GM18526 (cell line): Measurements from ENCODE around the gene GRB2.

Experiments used
- POLR2A ChIP-seq: IDR thresholded peaks from 3 replicates; pipeline ENCODE4 v1.6.1; 2011; ENCODE audit not compliant: insufficient read length; ENCODE audit errors: extremely low read depth

Gene GRB2

DNA sequence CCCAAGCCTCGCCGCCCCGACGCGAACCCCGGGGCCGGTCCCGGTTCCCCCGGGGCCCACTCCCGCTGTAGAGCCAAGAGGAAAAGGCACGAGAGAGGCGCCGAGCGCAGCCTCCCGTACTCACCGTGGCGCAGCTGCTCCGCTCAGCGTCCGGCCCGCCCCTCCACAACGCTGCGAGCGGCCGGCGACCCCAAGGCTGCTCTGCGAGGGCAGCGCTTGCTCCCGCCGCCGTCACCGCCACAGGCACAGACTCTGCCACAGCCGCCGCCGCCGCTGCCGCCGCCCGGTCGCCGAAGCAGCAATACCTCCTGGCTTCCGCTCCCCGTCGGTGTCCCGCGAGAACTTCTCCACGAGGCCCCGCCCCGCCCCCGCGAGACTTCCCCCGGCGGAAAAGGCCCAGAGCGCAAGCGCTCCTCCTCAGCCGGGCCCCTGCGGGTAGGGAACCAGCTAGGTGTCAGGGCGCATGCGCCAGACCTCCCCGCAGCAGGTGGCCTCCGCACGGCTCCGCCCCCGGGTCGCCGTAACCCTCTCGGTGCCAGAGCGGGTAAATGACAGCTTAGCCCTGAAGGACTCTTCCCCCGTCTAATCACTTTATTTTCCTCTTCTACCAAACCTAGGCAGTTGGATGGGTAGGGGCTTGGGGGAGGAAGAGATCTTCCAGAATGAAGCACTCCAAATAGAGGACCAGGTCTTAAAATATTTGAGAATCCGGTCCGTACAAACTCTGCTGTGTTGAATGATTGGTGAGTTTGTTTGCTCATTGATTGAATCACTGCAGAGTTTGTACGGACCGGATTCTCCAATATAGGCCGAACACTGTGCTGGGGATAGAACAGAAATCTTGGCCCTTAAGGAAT, at the start of gene GRB2:
Gene GRB2, minus strand, starts transcription at position 314 of the 857 bp plus-strand sequence. CDS start 12,050 bp downstream, outside the sequence.
- peak; percentile 94 for TF ChIP-seq POLR2A

DNA sequence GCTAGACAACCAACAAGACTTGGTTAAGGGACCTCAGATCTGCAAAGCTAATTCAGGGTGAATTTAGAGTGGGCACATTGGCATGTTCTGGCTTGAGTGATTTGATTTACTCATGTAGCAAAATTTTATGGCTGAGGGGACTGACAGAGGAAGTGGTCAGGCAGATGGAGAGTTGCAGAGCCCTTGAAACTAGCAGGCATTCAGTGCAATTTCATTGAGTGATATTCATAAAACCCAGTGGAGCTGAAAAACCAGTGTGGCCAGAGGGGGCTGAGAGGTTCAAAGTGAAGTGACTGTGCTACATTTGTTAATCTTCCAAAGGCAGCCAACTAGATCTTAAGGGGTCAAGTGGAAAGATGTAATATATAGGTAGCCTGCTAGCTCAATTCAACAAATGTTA, 48.7 kb upstream of the GRB2 start:
- no peak for TF ChIP-seq POLR2A

DNA sequence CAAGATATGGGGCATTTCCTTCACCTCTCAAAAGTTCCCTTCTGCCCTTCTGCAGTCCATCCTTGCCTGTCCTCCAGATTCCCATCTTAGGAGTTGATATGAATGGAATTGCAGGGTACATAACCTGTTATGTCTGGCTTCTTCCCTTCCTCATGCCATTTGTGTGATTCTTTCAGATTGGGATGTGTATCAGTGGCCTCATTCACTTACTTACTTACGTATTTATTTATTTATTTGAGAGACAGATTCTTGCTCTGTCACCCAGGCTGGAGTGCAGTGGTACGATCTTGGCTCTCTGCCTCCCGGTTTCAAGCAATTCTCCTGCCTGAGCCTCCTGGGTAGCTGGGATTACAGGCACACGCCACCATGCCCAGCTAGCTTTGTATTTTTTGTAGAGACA, 44.8 kb upstream of the GRB2 start:
- no peak for TF ChIP-seq POLR2A

DNA sequence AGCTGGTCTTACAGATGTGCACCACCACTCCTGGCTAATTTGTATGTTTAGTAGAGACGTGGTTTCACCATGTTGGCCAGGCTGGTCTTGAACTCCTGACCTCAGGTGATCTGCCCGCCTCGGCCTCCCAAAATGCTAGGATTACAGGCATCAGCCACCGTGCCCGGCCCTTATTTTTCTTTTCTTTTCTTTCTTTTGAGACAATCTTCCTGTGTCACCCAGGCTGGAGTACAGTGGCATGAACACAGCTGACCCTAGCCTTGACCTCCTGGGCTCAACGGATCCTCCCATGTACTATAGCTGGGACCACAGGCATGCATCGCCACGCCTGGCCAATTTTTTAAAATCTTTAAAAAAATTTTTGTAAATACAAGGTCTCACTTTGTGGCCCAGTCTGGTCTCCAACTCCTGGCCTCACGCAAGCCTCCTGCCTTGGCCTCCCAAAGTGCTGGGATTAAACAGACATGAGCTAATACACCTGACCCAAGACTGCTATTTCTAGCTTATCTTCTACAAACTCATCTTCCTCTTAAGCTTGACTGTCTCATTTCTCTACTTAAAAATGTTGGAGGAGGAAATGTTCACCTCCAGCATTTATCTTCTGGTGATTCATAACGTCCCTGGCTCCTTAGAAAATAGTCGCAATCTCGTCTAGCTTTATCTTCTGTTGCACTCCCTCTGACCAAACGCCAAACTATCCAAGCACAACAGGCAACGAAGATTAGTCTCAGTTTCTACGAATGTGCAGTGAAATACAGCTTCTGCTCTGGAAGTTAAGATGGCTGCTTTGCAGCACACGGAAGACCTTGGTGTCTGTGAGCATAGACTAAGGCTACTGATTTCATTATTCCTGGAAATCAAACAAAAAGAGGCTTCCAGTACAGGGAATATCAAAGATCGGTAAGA, 42.7 kb upstream of the GRB2 start:
- no peak for TF ChIP-seq POLR2A

DNA sequence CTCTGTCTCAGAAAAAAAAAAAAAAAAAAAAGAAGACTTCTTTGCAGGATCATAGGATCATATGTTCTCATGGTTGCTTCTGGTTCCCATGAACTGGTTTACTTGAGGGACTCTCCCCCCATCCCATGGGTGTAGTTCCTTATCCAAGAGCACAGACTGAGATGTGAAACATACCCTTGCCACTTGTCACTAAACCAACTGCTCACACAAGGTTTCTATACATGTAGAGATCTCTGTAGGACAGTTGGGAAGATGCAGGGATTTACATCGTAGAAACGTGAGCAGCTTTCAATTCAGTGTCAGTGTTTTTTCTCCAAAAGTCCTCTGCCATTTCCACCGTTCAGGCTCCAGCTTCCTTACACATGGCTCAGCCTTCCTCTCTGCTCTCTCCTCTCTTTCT, 39.8 kb upstream of the GRB2 start:
- TF ChIP-seq POLR2A, result no peak

DNA sequence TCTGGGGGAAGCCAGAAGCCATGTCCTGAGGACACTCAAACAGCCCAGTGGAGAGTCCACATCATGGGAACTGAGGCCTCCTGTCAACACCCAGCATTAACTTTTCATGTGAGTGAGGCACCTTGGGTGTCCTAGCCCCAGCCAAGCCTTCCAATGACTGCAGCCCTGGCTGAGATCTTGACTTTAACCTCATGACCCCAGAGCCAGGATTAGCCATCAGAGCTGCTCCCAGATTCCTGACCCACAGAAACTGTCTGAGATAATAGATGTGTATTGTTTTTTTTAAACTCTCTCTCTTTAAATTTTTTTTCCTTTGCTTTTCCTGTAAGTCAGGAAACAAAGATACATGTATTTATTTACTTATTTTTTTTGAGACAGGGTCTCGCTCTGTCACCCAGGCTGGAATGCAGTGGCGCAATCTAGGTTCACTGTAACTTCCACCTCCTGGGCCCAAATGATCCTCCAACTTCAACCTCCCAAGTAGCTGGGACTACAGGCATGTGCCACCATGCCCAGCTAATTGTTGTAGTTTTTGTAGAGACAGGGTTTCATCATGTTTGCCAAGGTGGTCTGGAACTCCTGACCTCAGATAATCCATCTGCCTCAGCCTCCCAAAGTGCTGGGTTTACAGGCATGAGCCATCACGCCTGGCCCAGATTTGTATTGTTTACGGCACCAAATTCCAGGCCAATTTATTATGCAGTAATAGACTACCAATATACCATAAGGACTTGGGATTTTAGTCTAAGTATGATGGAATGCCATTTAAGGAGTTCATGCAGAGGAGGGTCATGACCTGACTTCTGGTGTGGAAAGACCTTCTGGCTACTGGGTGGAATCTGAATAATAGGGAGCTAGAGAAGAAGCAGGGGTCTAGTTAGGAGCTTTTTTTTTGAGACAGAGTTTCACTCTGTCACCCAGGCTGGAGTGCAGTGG, 37.0 kb upstream of the GRB2 start:
- TF ChIP-seq POLR2A, result no peak

DNA sequence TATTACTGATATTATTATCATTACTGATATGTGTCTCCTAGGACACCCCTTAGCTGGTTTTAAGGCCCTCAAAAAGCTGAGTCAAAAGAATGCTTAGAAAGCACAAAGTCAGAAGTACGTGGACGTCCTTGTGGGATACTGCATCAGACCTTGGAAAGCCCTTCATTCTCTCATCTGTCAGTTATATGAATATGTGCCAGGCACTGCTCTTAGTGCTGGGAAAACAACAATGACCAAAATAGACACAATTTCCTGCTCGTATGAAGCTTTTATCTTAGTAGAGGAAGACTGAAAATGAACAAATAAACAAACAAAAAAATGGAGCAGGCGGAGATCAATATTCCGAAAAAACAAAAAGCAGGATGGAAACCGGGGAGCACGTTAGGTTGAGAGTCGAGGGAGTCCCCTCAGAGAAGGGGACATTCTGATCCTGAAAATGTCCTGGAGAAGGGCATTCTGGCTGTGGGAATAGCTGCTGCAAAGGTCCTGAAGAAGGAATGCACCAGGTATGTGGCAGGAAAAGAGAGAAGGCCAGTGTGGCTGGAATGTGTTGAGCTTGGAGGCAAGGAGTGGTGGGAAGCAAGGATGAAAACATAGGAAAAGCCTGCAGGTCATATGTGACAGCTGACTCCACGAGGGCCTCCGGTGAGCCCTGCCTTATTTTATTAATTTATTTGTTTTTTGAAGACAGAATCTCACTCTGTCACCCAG, 35.4 kb upstream of the GRB2 start:
- no peak for TF ChIP-seq POLR2A

DNA sequence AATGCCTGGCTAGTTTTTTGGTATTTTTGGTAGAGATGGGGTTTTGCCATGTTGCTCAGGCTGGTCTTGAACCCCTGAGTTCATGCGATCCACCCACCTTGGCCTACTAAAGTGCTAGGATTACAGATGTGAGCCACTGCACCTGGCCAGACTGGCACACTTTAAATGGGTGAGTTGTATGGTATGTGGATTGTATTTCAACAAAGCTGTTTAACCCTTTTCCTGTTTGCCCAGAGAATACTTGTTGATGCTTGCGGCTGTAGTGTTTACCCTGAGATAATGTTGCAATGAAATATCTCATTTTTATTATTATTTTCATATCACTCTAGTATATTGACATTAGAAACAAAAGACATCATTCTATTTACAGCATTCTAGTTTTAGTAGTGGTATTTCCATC, 33.8 kb upstream of the GRB2 start:
- no peak for TF ChIP-seq POLR2A

DNA sequence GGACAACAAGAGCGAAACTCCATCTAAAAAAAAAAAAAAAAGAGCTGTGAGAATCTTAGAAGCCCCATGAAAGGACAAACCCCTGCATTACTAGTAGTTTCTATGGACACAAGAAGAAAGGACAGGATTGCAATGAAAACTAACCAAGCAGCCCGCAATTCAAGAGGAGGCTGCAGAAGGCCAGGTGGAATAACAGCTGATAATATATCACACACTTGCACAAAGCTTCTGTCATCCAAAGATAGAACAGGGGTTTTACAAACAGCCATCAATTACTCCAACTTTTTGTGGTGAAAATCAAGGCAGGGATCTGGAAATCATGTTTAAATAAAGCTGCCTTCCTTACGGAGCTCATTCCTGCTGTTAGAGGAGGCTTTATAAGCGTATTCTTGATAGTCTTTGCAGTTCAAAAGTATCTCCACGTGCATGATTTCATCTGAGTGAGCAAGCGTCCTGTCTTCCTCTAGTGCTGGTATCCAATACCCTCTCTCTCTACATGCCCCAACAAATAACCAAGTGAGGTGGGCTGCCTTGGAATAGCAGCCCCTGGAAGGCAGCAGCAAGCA, 27.8 kb upstream of the GRB2 start:
- TF ChIP-seq POLR2A, result no peak

DNA sequence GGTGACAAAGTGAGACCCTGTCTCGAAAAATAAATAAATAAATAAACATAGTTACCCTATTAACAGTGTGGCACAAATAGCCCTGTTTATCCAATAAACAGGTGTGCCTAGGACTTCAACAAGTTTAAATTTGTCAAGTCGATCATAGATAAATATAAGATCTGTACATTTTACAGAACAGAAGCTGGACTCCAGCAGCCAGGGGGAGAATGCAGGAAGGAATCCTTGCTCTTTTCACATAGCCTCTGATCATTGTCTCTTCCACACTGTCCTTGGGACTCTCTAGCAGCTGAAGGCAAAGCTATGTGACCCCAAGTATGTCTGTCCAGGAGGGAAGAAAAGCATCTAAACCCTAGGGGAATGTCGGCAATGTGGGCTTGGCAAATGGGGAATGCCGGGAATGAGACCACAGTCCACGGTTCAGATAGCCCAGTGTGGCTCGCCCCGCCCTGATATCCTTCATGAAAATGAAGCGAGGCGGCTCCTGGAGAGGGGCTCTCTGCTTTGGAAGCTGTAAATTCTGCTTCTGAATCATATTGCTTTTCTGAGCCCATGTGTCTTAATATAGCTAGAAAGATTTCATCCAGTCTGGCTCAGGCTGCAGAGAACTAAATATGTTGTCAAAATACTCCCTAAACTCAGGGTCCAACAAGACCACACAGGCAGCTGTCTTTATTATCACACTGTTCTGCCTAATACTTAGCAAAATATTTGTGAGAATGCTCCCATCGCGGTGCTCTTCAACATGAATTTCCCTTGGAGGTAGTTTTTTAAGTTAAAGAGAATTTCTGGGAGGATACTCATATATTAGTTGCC, 24.9 kb upstream of the GRB2 start:
- no peak for TF ChIP-seq POLR2A

DNA sequence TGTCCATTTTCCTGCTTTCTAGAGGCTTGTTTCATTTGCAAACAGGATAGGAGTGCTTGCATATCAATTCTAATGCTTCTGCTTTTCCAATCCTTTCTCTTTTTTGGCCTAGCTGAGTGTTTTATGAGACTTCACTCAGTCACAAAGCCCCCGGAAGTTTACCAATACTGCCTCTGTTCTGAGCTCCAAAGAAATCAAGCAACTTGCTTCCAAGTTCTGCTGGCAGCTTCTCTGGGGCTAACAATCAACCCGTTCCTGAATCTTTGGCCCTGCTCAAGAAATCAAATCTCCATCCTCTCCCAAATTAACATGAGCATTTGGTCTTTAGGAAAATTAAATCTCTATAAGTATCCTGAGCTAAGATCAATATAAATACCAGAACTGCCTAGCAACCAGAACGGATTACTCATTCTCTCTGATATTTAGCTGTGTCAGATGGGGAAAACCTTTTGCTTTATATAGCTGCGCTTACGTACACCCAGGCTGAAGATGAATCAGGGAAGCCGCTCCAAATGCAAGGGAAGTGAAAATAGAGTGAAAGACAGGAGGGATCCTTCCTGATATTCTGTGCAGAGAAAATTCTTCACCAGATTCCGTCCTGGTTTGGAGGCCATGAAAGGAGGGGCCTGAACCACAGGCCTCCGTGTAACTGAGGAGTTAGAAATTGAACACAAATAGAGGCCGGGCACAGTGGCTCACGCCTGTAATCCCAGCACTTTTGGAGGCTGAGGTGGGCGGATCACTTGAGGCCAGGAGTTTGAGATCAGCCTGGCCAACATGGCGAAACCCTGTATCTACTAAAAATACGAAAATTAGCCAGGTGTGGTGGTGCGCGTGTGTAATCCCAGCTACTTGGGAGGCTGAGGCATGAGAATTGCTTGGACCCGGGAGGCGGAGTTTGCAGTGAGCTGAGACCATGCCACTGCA, 23.3 kb upstream of the GRB2 start:
- TF ChIP-seq POLR2A, result no peak

DNA sequence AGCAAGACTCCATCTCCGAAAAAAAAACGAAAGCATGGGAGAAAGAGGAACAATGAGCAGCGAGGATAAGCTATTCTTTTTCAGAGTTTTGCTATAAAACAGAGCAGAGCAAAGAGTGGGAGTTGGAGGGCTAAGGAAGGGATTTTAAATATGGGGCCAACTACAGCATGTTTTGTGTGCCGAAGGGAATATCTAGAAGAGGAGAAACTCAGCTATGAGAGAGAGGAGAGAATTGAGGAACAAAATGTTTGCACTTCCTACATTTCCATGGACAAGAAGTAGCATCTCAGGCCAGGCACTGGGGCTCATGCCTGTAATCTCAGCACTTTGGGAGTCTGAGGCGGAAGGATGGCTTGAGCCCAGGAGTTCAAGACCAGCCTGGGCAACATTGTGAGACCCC, 13.1 kb upstream of the GRB2 start:
- no peak for TF ChIP-seq POLR2A
